Brain microvascular endothelial cell (primary cell): Measurements from ENCODE around the gene NEUROD2.

Experiments
- DNase-seq: peaks from one replicate; pipeline ENCODE4 v3.0.0-alpha.2; 2020
- H3K27ac ChIP-seq: fragments of 250-450 bp; sonication (Bioruptor Pico); 2 replicates; pipeline ENCODE4 v1.5.1; 2020; ENCODE audit warnings: mild to moderate bottlenecking, moderate library complexity
- H3K27me3 ChIP-seq: fragments of 250-450 bp; sonication (Bioruptor Pico); replicated peaks from 2 replicates; pipeline ENCODE4 v1.5.1; 2020; ENCODE audit warnings: mild to moderate bottlenecking
- H3K36me3 ChIP-seq: fragments of 250-450 bp; sonication (Bioruptor Pico); replicated peaks from 2 replicates; pipeline ENCODE4 v1.5.1; 2020; ENCODE audit warnings: mild to moderate bottlenecking
- H3K4me3 ChIP-seq: 2 replicates; pipeline ENCODE4 v1.5.1; 2011; ENCODE audit warnings: low read depth, mild to moderate bottlenecking, control low read depth, low read length, moderate library complexity
- CTCF ChIP-seq: IDR thresholded peaks from 2 replicates; pipeline ENCODE4 v1.5.1; 2011; ENCODE audit warnings: low read depth, mild to moderate bottlenecking, moderate library complexity, low read length, control low read depth, inconsistent platforms; ENCODE audit errors: missing control alignments
- in situ Hi-C: cut with HindIII; loops from 2 replicates; pipeline ENCODE4 v1.10.0; 2017; ENCODE audit warnings: low sequenced_read_pairs, low pct_ligation_motif_present

Gene NEUROD2

GRCh38 chr17:39629494-39629880 is 21.8 kb upstream of the NEUROD2 start:
- H3K27me3 ChIP-seq: peaks cover 65% of the 10 kb centered on the region
- in situ Hi-C loops: no loop called here
- no peak overlapping the region for H3K4me3 ChIP-seq

GRCh38 chr17:39628655-39629493 is 21.2 kb upstream of the NEUROD2 start:
- Histone ChIP-seq H3K36me3 (no peaks in the 10 kb centered on the region), H3K4me3 (no peak overlapping the region), H3K27ac (no peak overlapping the region), H3K27me3 (peaks cover 66% of the 10 kb centered on the region)
- no peak for DNase-seq
- no peak for TF ChIP-seq CTCF
- in situ Hi-C loops: no loop called here

More at GRCh38 chr17:39629494-39629880, 21.8 kb upstream of the NEUROD2 start:
- no peak for TF ChIP-seq CTCF
- DNase-seq: no peak
- no peaks in the 10 kb centered on the region for H3K36me3 ChIP-seq
- no peak overlapping the region for H3K27ac ChIP-seq

- Histone ChIP-seq H3K4me3 (no peak overlapping the region), H3K36me3 (no peaks in the 10 kb centered on the region), H3K27me3 (peaks cover 66% of the 10 kb centered on the region), H3K27ac (no peak overlapping the region)
- in situ Hi-C loops: no loop called here
- no peak for DNase-seq
- no peak for TF ChIP-seq CTCF
These were observed 20.2 kb upstream of the NEUROD2 start for GRCh38 chr17:39627712-39628516.

GRCh38 chr17:39627047-39627711 is 19.5 kb upstream of the NEUROD2 start:
- TF ChIP-seq CTCF: no peak
- Histone ChIP-seq H3K27ac (no peak overlapping the region), H3K36me3 (no peaks in the 10 kb centered on the region), H3K4me3 (no peak overlapping the region), H3K27me3 (peaks cover 66% of the 10 kb centered on the region)
- in situ Hi-C loops: no loop called here
- DNase-seq: no peak

DNA sequence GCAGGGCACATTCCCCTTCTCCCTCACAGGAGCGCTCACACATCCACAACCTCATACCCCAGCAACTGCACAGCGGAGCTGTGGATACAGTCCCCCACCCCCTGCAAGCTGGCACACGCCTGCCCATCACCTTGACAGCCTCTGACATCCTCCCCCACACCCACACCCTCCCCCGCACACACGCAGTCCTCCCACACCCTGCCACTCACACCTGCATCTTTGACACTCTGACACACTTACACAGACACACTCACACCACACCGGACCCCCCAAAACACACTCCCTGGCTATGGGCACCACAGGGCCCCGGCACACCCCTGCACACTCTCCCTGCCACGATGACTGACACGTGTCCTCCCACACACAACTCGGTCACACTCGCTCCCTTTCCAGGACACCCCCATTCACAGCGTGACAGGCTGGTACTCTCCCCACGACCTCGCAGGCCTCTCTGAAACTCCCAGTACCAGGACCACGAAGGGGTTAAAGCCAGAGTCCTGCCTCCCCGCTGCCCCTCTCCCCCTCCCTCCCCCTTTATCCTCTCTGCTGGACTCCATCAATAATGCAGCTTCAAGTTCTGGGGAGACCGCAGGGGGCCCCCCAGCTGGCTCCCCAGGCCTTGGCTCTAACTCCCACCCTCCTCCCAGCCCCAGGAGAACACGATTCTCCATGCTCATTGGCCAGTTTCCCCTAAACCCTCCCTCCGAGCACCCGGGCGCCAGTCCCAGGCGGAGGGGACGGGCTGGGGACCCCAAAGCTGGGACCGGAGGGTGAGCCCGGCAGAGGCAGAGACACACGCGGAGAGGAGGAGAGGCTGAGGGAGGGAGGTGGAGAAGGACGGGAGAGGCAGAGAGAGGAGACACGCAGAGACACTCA is 18.7 kb upstream of the NEUROD2 start, which contains the start of gene PPP1R1B:
Gene PPP1R1B, plus strand, starts transcription at position 782 of the 876 bp plus-strand sequence. CDS start 441 bp downstream, outside the sequence.
- no peak within 1 kb of the TSS for H3K4me3 ChIP-seq
- peaks cover 58% of the 10 kb centered on the region for H3K27me3 ChIP-seq
- in situ Hi-C loops: no loop called here
- no peak within 1 kb of the TSS for H3K27ac ChIP-seq
- DNase-seq: no peak
- no peak for TF ChIP-seq CTCF
- H3K36me3 ChIP-seq: no peaks in the 10 kb centered on the region
